HepG2 (cell line): ENCODE data around the gene ARMH3. TPM values are rescaled to one million over a fixed set of nuclear protein-coding genes. Genes with fewer than 3 reads are reported as not detected.

Experiments
- ATAC-seq: fragments of 200-7000 bp; cut with Tn5 transposase; 3 replicates; pipeline ENCODE4 v1.9.1; 2020; ENCODE audit warnings: mild to moderate bottlenecking, moderate library complexity
- BruUV-seq: library from RNA; stranded (reverse); fragments of 400-500 nt; replicated peaks from 2 replicates; lab custom pipeline; 2021; lab: Mats Ljungman, UMichigan
- CTCF ChIA-PET: fragments of 300-600 bp; formaldehyde crosslinking; extraction: SDS; loops from one replicate; lab custom pipeline; 2021; ENCODE audit warnings: low total read pairs, inconsistent platforms, low intra/inter-chr PET ratio; lab: Yijun Ruan, JAX
- POLR2A ChIA-PET: fragments of 350-600 bp; sonication (Branson Sonifier 250); formaldehyde crosslinking; loops from one replicate; lab custom pipeline; 2020; ENCODE audit warnings: antibody characterized with exemption, inconsistent platforms; lab: Yijun Ruan, JAX
- DNase-seq: peaks from one replicate; pipeline ENCODE4 v3.0.0-alpha.2; 2015; ENCODE audit warnings: low spot score
- FAIRE-seq: peaks from 3 replicates; lab custom pipeline; 2011; peaks lifted over from hg19 to GRCh38; lab: Jason Lieb, UNC
- H2AFZ ChIP-seq: one replicate; pipeline ENCODE4 v1.6.1; 2011; ENCODE audit warnings: low read length, inconsistent platforms
- H3K27ac ChIP-seq: fragments of 300-600 bp; 3 replicates; pipeline ENCODE4 v1.8.0; 2011; ENCODE audit warnings: mixed run types, mild to moderate bottlenecking, mixed read lengths, low read length, inconsistent platforms; ENCODE audit not compliant: insufficient read depth; ENCODE audit errors: extremely low read length
- H3K27me3 ChIP-seq, 2 experiments: fragments of 200-600 bp in 1 of 2; 2 replicates in 1 of 2; 3 replicates in 1 of 2; pipeline versions ENCODE4 v1.6.0 to v1.8.0; 2011; ENCODE audit warnings: low read length in 2 of 2, mild to moderate bottlenecking in 2 of 2, moderate library complexity in 2 of 2, inconsistent platforms in 1 of 2; ENCODE audit not compliant: insufficient read depth in 2 of 2, control insufficient read depth in 1 of 2
- H3K36me3 ChIP-seq, 2 experiments: fragments of 200-600 bp in 1 of 2; replicated peaks in 1 of 2; 2 replicates in 1 of 2; 3 replicates in 1 of 2; pipeline versions ENCODE4 v1.5.1 to v1.8.0; 2011; ENCODE audit warnings: low read length in 2 of 2, inconsistent platforms in 1 of 2; ENCODE audit not compliant: insufficient read depth in 2 of 2, control insufficient read depth in 1 of 2
- H3K4me1 ChIP-seq: 2 replicates; pipeline ENCODE4 v1.5.1; 2012; ENCODE audit warnings: low read length, inconsistent platforms; ENCODE audit not compliant: insufficient read depth
- H3K4me2 ChIP-seq: 2 replicates; pipeline ENCODE4 v1.6.0; 2011; ENCODE audit warnings: low read depth, low read length, inconsistent platforms
- H3K4me3 ChIP-seq, 3 experiments: fragments of 200-600 bp in 1 of 3; sonication (generic), shearing (Covaris generic) in 1 of 3; replicated peaks in 1 of 3; 2 replicates each; pipeline ENCODE4 v1.5.1; 2011 to 2016; ENCODE audit warnings: low read length in 3 of 3, inconsistent platforms in 2 of 3, low read depth in 2 of 3, mild to moderate bottlenecking in 2 of 3, control low read depth in 1 of 3, mixed read lengths in 1 of 3; ENCODE audit not compliant: insufficient read depth in 1 of 3
- H3K79me2 ChIP-seq: one replicate; pipeline ENCODE4 v1.6.1; 2011; ENCODE audit warnings: low read length, inconsistent platforms; ENCODE audit not compliant: insufficient read depth
- H3K9ac ChIP-seq: 2 replicates; pipeline ENCODE4 v1.6.0; 2011; ENCODE audit warnings: mild to moderate bottlenecking, low read depth, low read length, inconsistent platforms; ENCODE audit not compliant: insufficient read depth
- H3K9me3 ChIP-seq: 2 replicates; pipeline ENCODE4 v1.5.1; 2012; ENCODE audit warnings: mild to moderate bottlenecking, low read length
- H4K20me1 ChIP-seq: 2 replicates; pipeline ENCODE4 v1.6.0; 2011; ENCODE audit warnings: inconsistent platforms, mild to moderate bottlenecking, low read length, moderate library complexity; ENCODE audit not compliant: insufficient read depth
- NFE2 ChIP-seq: sonication (generic); formaldehyde crosslinking; IDR thresholded peaks from 2 replicates; pipeline ENCODE4 v1.4.0; 2020; ENCODE audit warnings: missing genetic modification reagents
- U2AF2 ChIP-seq: fragments of 200-400 bp; formaldehyde crosslinking; IDR thresholded peaks from 2 replicates; pipeline ENCODE4 v1.6.1; 2017; ENCODE audit warnings: low read depth, mild to moderate bottlenecking, low read length
- ZNF646 ChIP-seq: sonication (generic); formaldehyde crosslinking; IDR thresholded peaks from 2 replicates; pipeline ENCODE4 v1.9.0; 2021; ENCODE audit warnings: mild to moderate bottlenecking, missing genetic modification reagents
- ZNF800 ChIP-seq: sonication (generic); formaldehyde crosslinking; IDR thresholded peaks from 2 replicates; pipeline ENCODE4 v1.4.0; 2020; ENCODE audit warnings: missing genetic modification reagents
- WGBS: methylation state at CpG from one replicate; pipeline ENCODE4 v1.1.6; 2017; ENCODE audit warnings: low lambda C conversion rate; 5-methylcytosine and 5-hydroxymethylcytosine counted together
- in situ Hi-C: cut with HindIII; loops from 2 replicates; pipeline ENCODE4 v1.10.0; 2017; ENCODE audit warnings: low pct_unique_long_range_greater_than_20kb; ENCODE audit not compliant: extremely low pct_ligation_motif_present
- intact Hi-C: fragments of 100-400 bp; cut with micrococcal nuclease; formaldehyde crosslinking; loops from one replicate; pipeline ENCODE4 v1.10.0; 2022; ENCODE audit not compliant: unreplicated experiment
- polyA plus RNA-seq, 8 experiments: library from polyadenylated mRNA; depleted of rRNA in 3 of 8; stranded (reverse) in 7 of 8; unstranded in 1 of 8; fragments of >200 nt; fragmentation: Illumina TruSeq in 4 of 8; extraction: Trizol in 4 of 8; gene quantifications; 2 replicates each; pipeline versions ENCODE4 v1.2.1 to v1.2.3, GENCODE V29; 2011 to 2016; ENCODE audit warnings: low read depth in 4 of 8, missing spikeins in 1 of 8, mixed read lengths in 1 of 8; ENCODE audit not compliant: insufficient read depth in 1 of 8
- total RNA-seq, 5 experiments: library from RNA; depleted of rRNA; stranded (reverse); fragments of >200 nt; fragmentation: Illumina TruSeq; extraction: Trizol; gene quantifications; 2 replicates each; pipeline ENCODE4 v1.2.3, GENCODE V29; 2016; ENCODE audit warnings: low read depth in 1 of 5

ARMH3 gene
- total and polyA plus RNA-seq, 2 of the 13 experiments (the other 11 are each of a cell fraction or from before 2014, with no cell fraction given): 8.4 to 16.9 TPM

- no peak for TF ChIP-seq ZNF646 (CRISPR knock-in tag)
- TF ChIP-seq NFE2 (CRISPR knock-in tag): no peak
These were observed 224.7 kb downstream of the ARMH3 start (continued) for GRCh38 chr10:101831169-101831811.

- Histone ChIP-seq H2AFZ (no peak overlapping the region), H3K27ac (no peak overlapping the region), H3K79me2 (no peaks in the 10 kb centered on the region), H3K4me2 (no peak overlapping the region), H3K36me3 (0 out of 5 replicates have a peak, but pooled peaks cover 0 to 4% of the 10 kb centered on the region in 2 experiments), H3K4me1 (no peaks in the 10 kb centered on the region), H3K27me3 (no peaks in the 10 kb centered on the region), H3K4me3 (no peak overlapping the region), H3K9ac (no peak overlapping the region), H3K9me3 (no peaks in the 10 kb centered on the region), H4K20me1 (no peaks in the 10 kb centered on the region)
- WGBS: 91% methylated on average over 34 of the region's 56 CpGs
- DNase-seq: no peak
- intact Hi-C loops (no loop called here), in situ Hi-C loops (no loop called here)
- BruUV-seq: no TSS peak
- no peak; the same call in 2 of the 3 replicates for ATAC-seq
- ChIA-PET CTCF (no interaction called here), POLR2A (no interaction called here)
- FAIRE-seq: no peak
- TF ChIP-seq ZNF646 (CRISPR knock-in tag) (no peak), U2AF2 (no peak), ZNF800 (no peak)
These were observed 225.4 kb downstream of the ARMH3 start for GRCh38 chr10:101830322-101831168.
